IMR-90 (cell line): ENCODE data around the gene FRAS1. TPM values are rescaled to one million over a fixed set of nuclear protein-coding genes. Genes with fewer than 3 reads are reported as not detected.

ENCODE experiments used
- ATAC-seq: fragments of 200-7000 bp; cut with Tn5 transposase; 2 replicates; pipeline ENCODE4 v1.9.1; 2020; ENCODE audit warnings: low read depth, mild to moderate bottlenecking, moderate library complexity
- BruUV-seq: library from RNA; stranded (reverse); fragments of 400-500 nt; replicated peaks from 2 replicates; lab custom pipeline; 2021; lab: Mats Ljungman, UMichigan
- CTCF ChIA-PET: fragments of 300-600 bp; formaldehyde crosslinking; extraction: SDS; loops from one replicate; lab custom pipeline; 2021; ENCODE audit warnings: antibody characterized with exemption; lab: Yijun Ruan, JAX
- POLR2A ChIA-PET: fragments of 300-600 bp; sonication (Branson Sonifier 250); formaldehyde crosslinking; loops from one replicate; lab custom pipeline; 2022; ENCODE audit warnings: antibody characterized with exemption; ENCODE audit not compliant: unreplicated experiment; lab: Charles Lee
- DNase-seq: peaks from one replicate; pipeline ENCODE4 v3.0.0; 2013
- H2AFZ ChIP-seq: replicated peaks from 2 replicates; pipeline ENCODE3; 2013; ENCODE audit warnings: low read length, mild to moderate bottlenecking; ENCODE audit not compliant: poor library complexity
- H2AK5ac ChIP-seq: 2 replicates; pipeline ENCODE4 v1.6.1; 2013; ENCODE audit warnings: low read depth, low read length, inconsistent platforms
- H2AK9ac ChIP-seq: replicated peaks from 2 replicates; pipeline ENCODE3; 2013; ENCODE audit warnings: mild to moderate bottlenecking, low read depth, low read length, moderate library complexity; ENCODE audit not compliant: poor library complexity
- H2BK120ac ChIP-seq: 2 replicates; pipeline ENCODE4 v1.6.1; 2013; ENCODE audit warnings: low read depth, low read length, inconsistent platforms
- H2BK15ac ChIP-seq: 3 replicates; pipeline ENCODE4 v1.6.1; 2013; ENCODE audit warnings: low read depth, low read length, inconsistent platforms
- H2BK20ac ChIP-seq: 2 replicates; pipeline ENCODE4 v1.6.1; 2013; ENCODE audit warnings: low read depth, mild to moderate bottlenecking, inconsistent platforms, low read length, moderate library complexity
- H2BK5ac ChIP-seq: 2 replicates; pipeline ENCODE4 v1.6.1; 2013; ENCODE audit warnings: mild to moderate bottlenecking, low read depth, low read length, inconsistent platforms; ENCODE audit not compliant: poor library complexity, severe bottlenecking
- H3K14ac ChIP-seq: replicated peaks from 2 replicates; pipeline ENCODE4 v1.6.1; 2013; ENCODE audit warnings: low read depth, low read length, inconsistent platforms
- H3K18ac ChIP-seq: 2 replicates; pipeline ENCODE4 v1.6.1; 2013; ENCODE audit warnings: low read depth, low read length, control low read depth
- H3K23ac ChIP-seq: 2 replicates; pipeline ENCODE4 v1.6.1; 2013; ENCODE audit warnings: low read depth, low read length, inconsistent platforms
- H3K27ac ChIP-seq: 2 replicates; pipeline ENCODE4 v1.5.1; 2013; ENCODE audit warnings: mild to moderate bottlenecking, control low read depth, low read length; ENCODE audit not compliant: insufficient read depth
- H3K27me3 ChIP-seq: 2 replicates; pipeline ENCODE4 v1.6.1; 2013; ENCODE audit warnings: low read length; ENCODE audit not compliant: control insufficient read depth, insufficient read depth
- H3K36me3 ChIP-seq: 2 replicates; pipeline ENCODE4 v1.6.1; 2013; ENCODE audit warnings: low read length, mixed read lengths; ENCODE audit not compliant: control insufficient read depth, insufficient read depth
- H3K4ac ChIP-seq: 2 replicates; pipeline ENCODE4 v1.6.1; 2013; ENCODE audit warnings: low read depth, low read length, inconsistent platforms
- H3K4me1 ChIP-seq: 2 replicates; pipeline ENCODE4 v1.6.1; 2013; ENCODE audit warnings: low read length, mixed read lengths; ENCODE audit not compliant: control insufficient read depth, insufficient read depth
- H3K4me2 ChIP-seq: 2 replicates; pipeline ENCODE4 v1.6.1; 2013; ENCODE audit warnings: low read depth, mild to moderate bottlenecking, control low read depth, low read length, moderate library complexity
- H3K4me3 ChIP-seq: 2 replicates; pipeline ENCODE4 v1.5.1; 2013; ENCODE audit warnings: low read depth, mild to moderate bottlenecking, control low read depth, low read length, moderate library complexity; ENCODE audit not compliant: insufficient read depth
- H3K56ac ChIP-seq: 2 replicates; pipeline ENCODE4 v1.6.1; 2013; ENCODE audit warnings: low read length, inconsistent platforms; ENCODE audit not compliant: insufficient read depth; ENCODE audit errors: extremely low read depth
- H3K79me1 ChIP-seq, 2 experiments: 2 replicates each; pipeline ENCODE4 v1.6.1; 2013; ENCODE audit warnings: low read length in 2 of 2, inconsistent platforms in 1 of 2, low read depth in 1 of 2
- H3K9ac ChIP-seq: 2 replicates; pipeline ENCODE4 v1.6.1; 2013; ENCODE audit warnings: low read depth, low read length, control low read depth
- H3K9me1 ChIP-seq: 2 replicates; pipeline ENCODE4 v1.6.1; 2013; ENCODE audit warnings: low read length, inconsistent platforms; ENCODE audit not compliant: insufficient read depth
- H3K9me3 ChIP-seq: 2 replicates; pipeline ENCODE4 v1.6.1; 2013; ENCODE audit warnings: low read length; ENCODE audit not compliant: control insufficient read depth, insufficient read depth
- H4K20me1 ChIP-seq: 2 replicates; pipeline ENCODE4 v1.6.1; 2013; ENCODE audit warnings: low read length, inconsistent platforms; ENCODE audit not compliant: insufficient read depth
- H4K5ac ChIP-seq: 2 replicates; pipeline ENCODE4 v1.6.1; 2013; ENCODE audit warnings: mild to moderate bottlenecking, low read depth, low read length, control low read depth
- H4K8ac ChIP-seq, 2 experiments: 2 replicates each; pipeline ENCODE4 v1.6.1; 2013; ENCODE audit warnings: low read depth in 2 of 2, low read length in 2 of 2, control low read depth in 1 of 2, inconsistent platforms in 1 of 2
- H4K91ac ChIP-seq: 2 replicates; pipeline ENCODE4 v1.6.1; 2013; ENCODE audit warnings: low read depth, low read length, inconsistent platforms; ENCODE audit not compliant: insufficient read depth
- BHLHE40 ChIP-seq: fragments of 150-350 bp; IDR thresholded peaks from 2 replicates; pipeline ENCODE4 v1.6.1; 2016; ENCODE audit warnings: mild to moderate bottlenecking, low read depth, low read length
- CEBPB ChIP-seq: IDR thresholded peaks from 2 replicates; pipeline ENCODE4 v1.6.1; 2012; ENCODE audit warnings: low read depth, low read length, improper control_type of control experiment
- CHD1 ChIP-seq: IDR thresholded peaks from 2 replicates; pipeline ENCODE4 v1.6.1; 2012; ENCODE audit warnings: low read depth, low read length, improper control_type of control experiment
- CTCF ChIP-seq: conservative IDR thresholded peaks from 2 replicates; pipeline ENCODE4 v1.5.1; 2012; ENCODE audit warnings: mild to moderate bottlenecking, low read depth, low read length, improper control_type of control experiment
- FOS ChIP-seq: fragments of 150-350 bp; IDR thresholded peaks from 2 replicates; pipeline ENCODE4 v1.6.1; 2016; ENCODE audit warnings: low read depth, low read length
- MAZ ChIP-seq: IDR thresholded peaks from 2 replicates; pipeline ENCODE4 v1.6.1; 2012; ENCODE audit warnings: low read depth, mild to moderate bottlenecking, low read length, improper control_type of control experiment, moderate library complexity, borderline replicate concordance
- MXI1 ChIP-seq: IDR thresholded peaks from 2 replicates; pipeline ENCODE4 v1.6.1; 2012; ENCODE audit warnings: low read depth, mild to moderate bottlenecking, low read length, moderate library complexity, borderline replicate concordance
- NFE2L2 ChIP-seq: fragments of 150-350 bp; IDR thresholded peaks from 2 replicates; pipeline ENCODE4 v1.6.1; 2016; ENCODE audit warnings: low read depth, mild to moderate bottlenecking, low read length
- POLR2A ChIP-seq: IDR thresholded peaks from 2 replicates; pipeline ENCODE4 v1.6.1; 2012; ENCODE audit warnings: mild to moderate bottlenecking, low read depth, low read length
- RAD21 ChIP-seq: IDR thresholded peaks from 2 replicates; pipeline ENCODE4 v1.6.1; 2012; ENCODE audit warnings: low read length, improper control_type of control experiment
- RCOR1 ChIP-seq: IDR thresholded peaks from 2 replicates; pipeline ENCODE4 v1.6.1; 2012; ENCODE audit warnings: mild to moderate bottlenecking, low read length, improper control_type of control experiment; ENCODE audit not compliant: insufficient replicate concordance
- RFX5 ChIP-seq: IDR thresholded peaks from 2 replicates; pipeline ENCODE4 v1.8.0; 2012; ENCODE audit warnings: low read depth, mild to moderate bottlenecking, low read length, moderate library complexity
- SMC3 ChIP-seq: fragments of 150-350 bp; IDR thresholded peaks from 2 replicates; pipeline ENCODE4 v1.6.1; 2016; ENCODE audit warnings: low read depth, mild to moderate bottlenecking, antibody characterized with exemption, low read length, moderate library complexity
- WGBS, 2 experiments: methylation state at CpG; one replicate each; pipeline versions ENCODE4 v1.1.5 to v1.1.7; 2013; ENCODE audit warnings: missing lambda C conversion rate in 2 of 2; ENCODE audit not compliant: insufficient read length in 1 of 2; ENCODE audit errors: extremely low coverage in 2 of 2; 5-methylcytosine and 5-hydroxymethylcytosine counted together
- dilution Hi-C: fragments of 300-500 bp; cut with HindIII; formaldehyde crosslinking; loops from one replicate; pipeline ENCODE4 v1.14.3; 2018; ENCODE audit warnings: low sequenced_read_pairs; ENCODE audit not compliant: unreplicated experiment
- in situ Hi-C: fragments of 300-500 bp; cut with MboI; formaldehyde crosslinking; loops from 3 replicates; pipeline ENCODE4 v1.14.3; 2019; ENCODE audit warnings: low sequenced_read_pairs, inconsistent platforms, mixed read lengths
- intact Hi-C: fragments of 100-400 bp; cut with micrococcal nuclease; formaldehyde crosslinking; loops from 2 replicates; pipeline ENCODE4 v1.10.0; 2022
- polyA plus RNA-seq, 3 experiments: library from polyadenylated mRNA; depleted of rRNA; stranded (reverse); fragments of >200 nt; gene quantifications; 2 replicates each; pipeline ENCODE4 v1.2.3, GENCODE V29; 2012; ENCODE audit warnings: low replicate concordance in 1 of 3
- total RNA-seq: library from RNA; depleted of rRNA; stranded (reverse); fragments of >200 nt; gene quantifications from 2 replicates; pipeline ENCODE4 v1.2.3, GENCODE V29; 2012
- TF ChIP-seq, protein P1 (sequence below): fragments of 150-350 bp; IDR thresholded peaks from 2 replicates; pipeline ENCODE4 v1.6.1; 2017; ENCODE audit warnings: mild to moderate bottlenecking, antibody characterized with exemption, low read length, low read depth
- TF ChIP-seq, protein P2 (sequence below): fragments of 150-350 bp; IDR thresholded peaks from 2 replicates; pipeline ENCODE4 v1.6.1; 2016; ENCODE audit warnings: low read depth, mild to moderate bottlenecking, low read length, moderate library complexity, borderline replicate concordance

Gene FRAS1
- total and polyA plus RNA-seq, 2 of the 4 experiments (the other 2 are of a cell fraction): under 0.01 to 0.03 TPM

- ATAC-seq (no peak), DNase-seq (no peak)
- Histone ChIP-seq H3K4ac (no peak overlapping the region), H3K18ac (no peak overlapping the region), H2BK20ac (no peak overlapping the region), H3K4me1 (no peaks in the 10 kb centered on the region), H3K4me3 (no peak overlapping the region), H3K79me1 (no peaks in the 10 kb centered on the region), H2BK5ac (no peak overlapping the region), H3K14ac (no peak overlapping the region), H4K20me1 (no peaks in the 10 kb centered on the region), H2AK9ac (no peak overlapping the region), H4K5ac (no peak overlapping the region), H4K8ac (no peak overlapping the region), H3K9me1 (no peaks in the 10 kb centered on the region), H3K9me3 (no peaks in the 10 kb centered on the region), H3K27ac (no peak overlapping the region), H2AK5ac (no peak overlapping the region), H2BK120ac (no peak overlapping the region), H3K36me3 (no peaks in the 10 kb centered on the region), H3K4me2 (no peak overlapping the region), H2AFZ (no peak overlapping the region), H3K56ac (no peak overlapping the region), H4K91ac (no peak overlapping the region), H3K27me3 (no peaks in the 10 kb centered on the region), H3K23ac (no peak overlapping the region), H2BK15ac (no peak overlapping the region), H3K9ac (no peak overlapping the region)
- CTCF ChIA-PET: no interaction called here
- WGBS, 2 experiments: 60% methylated on average over 1 of the region's 2 CpGs; no CpG with 5 or more reads in 1 of the 2 experiments
- POLR2A ChIA-PET: no interaction called here
- dilution Hi-C loops (no loop called here), in situ Hi-C loops (no loop called here), intact Hi-C loops (no loop called here)
- TF ChIP-seq RCOR1 (no peak), BHLHE40 (no peak), CTCF (no peak), FOS (no peak), CEBPB (no peak), RFX5 (no peak), MAZ (no peak), CHD1 (no peak), NFE2L2 (no peak), SMC3 (no peak), MXI1 (no peak), RAD21 (no peak), POLR2A (no peak)
- TF ChIP-seq, protein P1, sequence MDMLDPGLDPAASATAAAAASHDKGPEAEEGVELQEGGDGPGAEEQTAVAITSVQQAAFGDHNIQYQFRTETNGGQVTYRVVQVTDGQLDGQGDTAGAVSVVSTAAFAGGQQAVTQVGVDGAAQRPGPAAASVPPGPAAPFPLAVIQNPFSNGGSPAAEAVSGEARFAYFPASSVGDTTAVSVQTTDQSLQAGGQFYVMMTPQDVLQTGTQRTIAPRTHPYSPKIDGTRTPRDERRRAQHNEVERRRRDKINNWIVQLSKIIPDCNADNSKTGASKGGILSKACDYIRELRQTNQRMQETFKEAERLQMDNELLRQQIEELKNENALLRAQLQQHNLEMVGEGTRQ: no peak
- TF ChIP-seq, protein P2, sequence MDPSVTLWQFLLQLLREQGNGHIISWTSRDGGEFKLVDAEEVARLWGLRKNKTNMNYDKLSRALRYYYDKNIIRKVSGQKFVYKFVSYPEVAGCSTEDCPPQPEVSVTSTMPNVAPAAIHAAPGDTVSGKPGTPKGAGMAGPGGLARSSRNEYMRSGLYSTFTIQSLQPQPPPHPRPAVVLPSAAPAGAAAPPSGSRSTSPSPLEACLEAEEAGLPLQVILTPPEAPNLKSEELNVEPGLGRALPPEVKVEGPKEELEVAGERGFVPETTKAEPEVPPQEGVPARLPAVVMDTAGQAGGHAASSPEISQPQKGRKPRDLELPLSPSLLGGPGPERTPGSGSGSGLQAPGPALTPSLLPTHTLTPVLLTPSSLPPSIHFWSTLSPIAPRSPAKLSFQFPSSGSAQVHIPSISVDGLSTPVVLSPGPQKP: no peak
- no TSS peak for BruUV-seq
Observed at GRCh38 chr4:78070731-78071282, 13.7 kb downstream of the FRAS1 start.
